ENCODE data around the gene RIMKLB. TPM values are rescaled to one million over a fixed set of nuclear protein-coding genes. Genes with fewer than 3 reads are reported as not detected.

The RIMKLB gene
- total and polyA plus RNA-seq, 2 of the 8 experiments (the other 6 are each of a cell fraction or from before 2014, with no cell fraction given): 37.8 to 78.2 TPM

- FAIRE-seq (no peak), DNase-seq (ENCODE audit: low read depth in 1 of 2, low spot score in 2 of 2) (peak in 1 of 2 experiments; percentile 78)
- H3K4ac ChIP-seq (replicated peaks; ENCODE audit: insufficient read length, low read depth, low read length): peak overlapping the region; percentile 99
- H4K5ac ChIP-seq (ENCODE audit: insufficient read length, low read depth, low read length): peak overlapping the region; percentile 99
- H3K27me3 ChIP-seq (replicated peaks in 1 of 4; ENCODE audit: control insufficient read depth in 3 of 4, extremely low read depth in 1 of 4, insufficient read depth in 3 of 4, low read length in 3 of 4): no peaks in the 10 kb centered on the region
- peak overlapping the region; percentile 99 for H2BK5ac ChIP-seq (ENCODE audit: low read depth, low read length)
- H3K79me2 ChIP-seq (ENCODE audit: control insufficient read depth in 1 of 2, insufficient read depth in 2 of 2, low read length in 2 of 2): peaks cover 19 to 48% of the 10 kb centered on the region in 2 experiments
- H4K20me1 ChIP-seq (replicated peaks in 1 of 2; ENCODE audit: control insufficient read depth in 1 of 2, insufficient read depth in 2 of 2, low read length in 2 of 2): peaks cover under 1 to 7% of the 10 kb centered on the region in 2 experiments
- H3K9me3 ChIP-seq (ENCODE audit: insufficient read depth in 2 of 2, low read depth in 1 of 2, low read length in 1 of 2): no peaks in the 10 kb centered on the region
- peak overlapping the region; percentile 94; the same call in 1 of the 2 replicates for H2BK12ac ChIP-seq (ENCODE audit: low read depth, low read length)
- ChIA-PET POLR2A (ENCODE audit: partially characterized antibody) (interaction anchor here (0.8 to 2.3 kb wide), 17 partner anchors 9 to 216 kb away, joined by 3 to 15 read pairs (median 4); partner anchors contain the start of gene PHC1), CTCF (ENCODE audit: partially characterized antibody) (interaction anchor here (0.5 to 1.2 kb wide), 3 partner anchors 17 to 215 kb away, joined by 3 to 5 read pairs (median 3); no protein-coding TSS in a partner anchor)
- peak overlapping the region; percentile 99 for H4K91ac ChIP-seq (replicated peaks; ENCODE audit: insufficient read length, low read length)
- H3K4me3 ChIP-seq (ENCODE audit: extremely low read depth in 1 of 4, insufficient read depth in 2 of 4, low read depth in 3 of 4, low read length in 4 of 4): peak overlapping the region; percentile 69 to 92 (median 74)
- peak overlapping the region; percentile 93 for H3K56ac ChIP-seq (replicated peaks; ENCODE audit: insufficient read length, low read depth, low read length)
- peak overlapping the region; percentile 99 for H3K18ac ChIP-seq (ENCODE audit: extremely low read depth, low read length)
- peaks cover 6% of the 10 kb centered on the region; the same call in 1 of the 2 replicates for H3K23me2 ChIP-seq (ENCODE audit: low read depth, low read length)
- H2AFZ ChIP-seq (ENCODE audit: low read length): no peak overlapping the region
- H2BK120ac ChIP-seq (replicated peaks; ENCODE audit: low read depth, low read length): no peak overlapping the region
- H3K9ac ChIP-seq (replicated peaks in 1 of 4; ENCODE audit: extremely low read depth in 1 of 4, low read depth in 3 of 4, low read length in 3 of 4): peak overlapping the region; percentile 75 to 92 (median 86)
- no peak overlapping the region for H2AK5ac ChIP-seq (ENCODE audit: low read depth, low read length)
- 2% methylated on average over 37 of the region's 85 CpGs; no CpG with 5 or more reads in 1 of the 2 experiments for WGBS, 2 experiments (ENCODE audit: extremely low coverage in 1 of 2, insufficient coverage in 1 of 2, insufficient read length in 1 of 2, insufficient replicate concordance in 2 of 2, low coverage in 1 of 2, low lambda C conversion rate in 2 of 2, missing lambda C conversion rate in 1 of 2)
- H3K4me2 ChIP-seq (ENCODE audit: insufficient read depth in 1 of 2, low read depth in 2 of 2, low read length in 2 of 2): peak overlapping the region; percentile 70 to 81
- H4K8ac ChIP-seq (ENCODE audit: extremely low read depth, insufficient read depth, low read length): peak overlapping the region; percentile 94; the same call in 1 of the 2 replicates
- no peak overlapping the region for H3K14ac ChIP-seq (ENCODE audit: insufficient read length)
- H3K36me3 ChIP-seq (ENCODE audit: control insufficient read depth in 2 of 4, insufficient read depth in 4 of 4, low read length in 3 of 4): peaks cover 0 to 10% (median 0%) of the 10 kb centered on the region in 4 experiments; a peak in 2 of 8 replicates
- H2BK20ac ChIP-seq (ENCODE audit: low read length): no peak overlapping the region
- H2BK15ac ChIP-seq (ENCODE audit: low read length): no peak overlapping the region; the same call in 1 of the 2 replicates
- peaks cover 2 to 9% (median 3%) of the 10 kb centered on the region in 4 experiments; a peak in 3 of 7 replicates for H3K4me1 ChIP-seq (replicated peaks in 1 of 4; ENCODE audit: control insufficient read depth in 3 of 4, insufficient read depth in 4 of 4, low read length in 3 of 4)
- peak overlapping the region; percentile 92 for H3K27ac ChIP-seq (ENCODE audit: low read depth, low read length)
- no peak overlapping the region for H3K23ac ChIP-seq (ENCODE audit: insufficient read length)
- no peaks in the 10 kb centered on the region for H3K79me1 ChIP-seq (ENCODE audit: low read depth, low read length)
- TF ChIP-seq SIN3A (conservative IDR thresholded peaks at IDR 0.05 in 1 of 2, IDR thresholded peaks at IDR 0.05 in 1 of 2; ENCODE audit: low read depth in 1 of 2, low read length in 2 of 2) (peak in 1 of 2 experiments; percentile 70; a peak in 2 of 4 replicates), ATF3 (IDR thresholded peaks at IDR 0.05; ENCODE audit: insufficient read depth, low read depth, low read length) (peak; percentile 47; the same call in 1 of the 2 replicates), ASH2L (IDR thresholded peaks at IDR 0.05; ENCODE audit: low read length) (peak; percentile 56), POLR2A (IDR thresholded peaks at IDR 0.05; ENCODE audit: control extremely low read depth in 1 of 2, low read depth in 2 of 2, low read length in 2 of 2) (peak in 1 of 2 experiments; percentile 52; a peak in 2 of 3 replicates), TAF7 (optimal IDR thresholded peaks at IDR 0.05; ENCODE audit: borderline replicate concordance, low read depth, low read length) (peak; percentile 11), TCF12 (IDR thresholded peaks at IDR 0.05; ENCODE audit: low read depth, low read length) (no peak), RBBP5 (IDR thresholded peaks at IDR 0.05; ENCODE audit: borderline replicate concordance, low read depth, low read length) (peak; percentile 34; the same call in 1 of the 2 replicates), HDAC2 (IDR thresholded peaks at IDR 0.05; ENCODE audit: borderline replicate concordance in 1 of 2, low read depth in 2 of 2, low read length in 2 of 2) (peak in 1 of 2 experiments; percentile 6; a peak in 1 of 4 replicates)
Observed at GRCh38 chr12:8698132-8698851, 501 bp downstream of the RIMKLB start.

All from H1 (cell line).